ENCODE measurements around the gene ITGBL1. TPM values are rescaled to one million over a fixed set of nuclear protein-coding genes. Genes with fewer than 3 reads are reported as not detected.

Gene ITGBL1
- total and polyA plus RNA-seq, 9 donors = 0.45 to 9.3 (median 1.8) TPM

GRCh38 chr13:101612735-101613134, 160.3 kb downstream of the ITGBL1 start:
- H3K27ac ChIP-seq = no peak overlapping the region
- WGBS, 3 donors = 49 to 75% (median 64%) methylated on average over 7 of the region's 7 CpGs
- H3K36me3 ChIP-seq = no peaks in the 10 kb centered on the region
- no peak for DNase-seq
- intact Hi-C loops (cut with DNase I) = no loop called here
- no peaks in the 10 kb centered on the region for H3K4me1 ChIP-seq (ENCODE audit: insufficient read depth)
- no peaks in the 10 kb centered on the region for H3K9me3 ChIP-seq
- TF ChIP-seq POLR2A (IDR thresholded peaks at IDR 0.05) = no peak
- TF ChIP-seq, protein P1, sequence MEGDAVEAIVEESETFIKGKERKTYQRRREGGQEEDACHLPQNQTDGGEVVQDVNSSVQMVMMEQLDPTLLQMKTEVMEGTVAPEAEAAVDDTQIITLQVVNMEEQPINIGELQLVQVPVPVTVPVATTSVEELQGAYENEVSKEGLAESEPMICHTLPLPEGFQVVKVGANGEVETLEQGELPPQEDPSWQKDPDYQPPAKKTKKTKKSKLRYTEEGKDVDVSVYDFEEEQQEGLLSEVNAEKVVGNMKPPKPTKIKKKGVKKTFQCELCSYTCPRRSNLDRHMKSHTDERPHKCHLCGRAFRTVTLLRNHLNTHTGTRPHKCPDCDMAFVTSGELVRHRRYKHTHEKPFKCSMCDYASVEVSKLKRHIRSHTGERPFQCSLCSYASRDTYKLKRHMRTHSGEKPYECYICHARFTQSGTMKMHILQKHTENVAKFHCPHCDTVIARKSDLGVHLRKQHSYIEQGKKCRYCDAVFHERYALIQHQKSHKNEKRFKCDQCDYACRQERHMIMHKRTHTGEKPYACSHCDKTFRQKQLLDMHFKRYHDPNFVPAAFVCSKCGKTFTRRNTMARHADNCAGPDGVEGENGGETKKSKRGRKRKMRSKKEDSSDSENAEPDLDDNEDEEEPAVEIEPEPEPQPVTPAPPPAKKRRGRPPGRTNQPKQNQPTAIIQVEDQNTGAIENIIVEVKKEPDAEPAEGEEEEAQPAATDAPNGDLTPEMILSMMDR (IDR thresholded peaks at IDR 0.05) = no peak
- TF ChIP-seq EP300 (IDR thresholded peaks at IDR 0.05) = no peak
- no peak overlapping the region for H3K4me3 ChIP-seq
- H3K27me3 ChIP-seq = no peaks in the 10 kb centered on the region

DNA sequence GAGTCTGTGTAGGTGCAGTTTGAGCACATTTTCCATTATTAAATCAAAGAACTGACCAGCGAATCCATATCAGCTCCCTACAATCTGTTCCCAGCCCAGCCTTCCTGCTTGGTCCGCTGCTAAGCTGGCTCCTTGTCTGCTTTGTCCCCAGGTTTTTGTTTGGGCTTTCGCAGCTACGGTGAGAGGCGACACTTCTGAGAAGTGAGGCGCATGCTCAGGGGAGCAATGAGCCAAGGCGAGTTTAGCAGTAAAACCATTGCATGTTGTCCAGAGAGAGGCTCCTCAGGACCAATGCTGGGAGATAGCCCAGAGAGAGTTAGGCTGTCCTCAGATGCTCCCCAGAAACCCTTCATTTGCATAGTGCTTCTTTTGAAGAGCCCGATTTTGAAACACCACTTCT, 162.0 kb downstream of the ITGBL1 start:
- Histone ChIP-seq H3K4me3 (no peak overlapping the region), H3K36me3 (no peaks in the 10 kb centered on the region), H3K27me3 (no peaks in the 10 kb centered on the region), H3K9me3 (no peaks in the 10 kb centered on the region), H3K4me1 (ENCODE audit: insufficient read depth) (no peaks in the 10 kb centered on the region), H3K27ac (no peak overlapping the region)
- DNase-seq = no peak
- TF ChIP-seq POLR2A (IDR thresholded peaks at IDR 0.05) (no peak), EP300 (IDR thresholded peaks at IDR 0.05) (no peak)
- TF ChIP-seq, protein P1 (IDR thresholded peaks at IDR 0.05) = no peak
- 82 to 88% (median 85%) methylated on average over 8 of the region's 8 CpGs for WGBS, 3 donors
- intact Hi-C loops (cut with DNase I) = no loop called here

GRCh38 chr13:101618440-101619187, 166.1 kb downstream of the ITGBL1 start:
- Histone ChIP-seq H3K4me1 (ENCODE audit: insufficient read depth) (no peaks in the 10 kb centered on the region), H3K27me3 (no peaks in the 10 kb centered on the region), H3K4me3 (no peak overlapping the region), H3K36me3 (no peaks in the 10 kb centered on the region), H3K27ac (no peak overlapping the region), H3K9me3 (no peaks in the 10 kb centered on the region)
- no peak for DNase-seq
- TF ChIP-seq POLR2A (IDR thresholded peaks at IDR 0.05) (no peak), EP300 (IDR thresholded peaks at IDR 0.05) (no peak)
- TF ChIP-seq, protein P1 (IDR thresholded peaks at IDR 0.05) = no peak
- 83 to 88% (median 84%) methylated on average over 8 of the region's 8 CpGs for WGBS, 3 donors
- intact Hi-C loops (cut with DNase I) = no loop called here

DNA sequence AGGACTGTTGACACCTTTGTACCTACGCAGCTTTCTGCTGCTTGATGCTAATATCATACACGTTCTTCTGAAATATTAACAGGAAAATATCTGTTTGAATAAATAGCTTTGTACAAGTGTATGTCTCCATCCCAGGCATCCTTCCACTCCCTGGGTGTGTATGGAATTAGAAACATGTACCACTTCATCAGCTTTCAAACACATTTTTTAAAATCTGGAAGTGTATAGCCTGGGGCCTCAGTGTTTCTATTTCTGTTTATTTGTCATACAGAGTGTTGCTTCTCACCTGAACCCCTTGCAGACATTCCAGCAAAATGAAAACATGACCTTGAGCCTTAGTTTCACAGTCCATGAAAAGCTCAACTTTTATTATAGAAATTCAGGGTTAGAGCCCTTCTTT, 168.6 kb downstream of the ITGBL1 start:
- Histone ChIP-seq H3K36me3 (no peaks in the 10 kb centered on the region), H3K27ac (no peak overlapping the region), H3K9me3 (no peaks in the 10 kb centered on the region), H3K27me3 (no peaks in the 10 kb centered on the region), H3K4me3 (no peak overlapping the region), H3K4me1 (ENCODE audit: insufficient read depth) (peaks cover 2% of the 10 kb centered on the region)
- WGBS, 3 donors = 71 to 89% (median 81%) methylated on average over 2 of the region's 2 CpGs
- intact Hi-C loops (cut with DNase I) = no loop called here
- TF ChIP-seq EP300 (IDR thresholded peaks at IDR 0.05) (no peak), POLR2A (IDR thresholded peaks at IDR 0.05) (no peak)
- TF ChIP-seq, protein P1 (IDR thresholded peaks at IDR 0.05) = no peak
- DNase-seq = no peak

Measured in ovary (tissue), 9 donors.